Mesendoderm (in vitro differentiated cells): ENCODE results near the gene GPRC6A.
"Not testable (repeated sequence)": the region's sequence is repeated elsewhere in the genome, so short reads cannot be mapped to it uniquely, and the experiment has no call there.

Source experiments
- DNase-seq: peaks from one replicate; pipeline ENCODE4 v3.0.0; 2013
- H2AK5ac ChIP-seq: 2 replicates; pipeline ENCODE4 v1.6.1; 2013; ENCODE audit warnings: low read length, inconsistent platforms
- H2BK120ac ChIP-seq: 2 replicates; pipeline ENCODE4 v1.6.1; 2013; ENCODE audit warnings: low read depth, mild to moderate bottlenecking, low read length, moderate library complexity, mixed read lengths
- H2BK15ac ChIP-seq: replicated peaks from 2 replicates; pipeline ENCODE4 v1.6.1; 2013; ENCODE audit warnings: low read depth, mild to moderate bottlenecking, moderate library complexity
- H2BK5ac ChIP-seq: 2 replicates; pipeline ENCODE4 v1.6.1; 2013; ENCODE audit warnings: low read length, inconsistent platforms
- H3K18ac ChIP-seq: 2 replicates; pipeline ENCODE4 v1.6.1; 2013; ENCODE audit warnings: mild to moderate bottlenecking, low read length, mixed read lengths
- H3K23ac ChIP-seq: one replicate; pipeline ENCODE4 v1.6.1; 2013; ENCODE audit warnings: low read length
- H3K27ac ChIP-seq: 2 replicates; pipeline ENCODE4 v1.5.1; 2013; ENCODE audit warnings: low read depth, mild to moderate bottlenecking, inconsistent platforms, low read length, moderate library complexity
- H3K27me3 ChIP-seq: 2 replicates; pipeline ENCODE4 v1.6.1; 2013; ENCODE audit warnings: low read length, control low read depth, mild to moderate bottlenecking, inconsistent platforms; ENCODE audit not compliant: insufficient read depth, poor library complexity
- H3K36me3 ChIP-seq: 2 replicates; pipeline ENCODE4 v1.6.1; 2013; ENCODE audit warnings: low read length, inconsistent platforms; ENCODE audit not compliant: control insufficient read depth, insufficient read depth
- H3K4ac ChIP-seq: one replicate; pipeline ENCODE4 v1.6.1; 2013; ENCODE audit warnings: low read depth, mild to moderate bottlenecking, low read length, moderate library complexity
- H3K4me1 ChIP-seq: 2 replicates; pipeline ENCODE4 v1.6.1; 2013; ENCODE audit warnings: low read depth, low read length, inconsistent platforms; ENCODE audit not compliant: control insufficient read depth
- H3K4me2 ChIP-seq: 2 replicates; pipeline ENCODE4 v1.6.1; 2013; ENCODE audit warnings: low read length
- H3K4me3 ChIP-seq: 2 replicates; pipeline ENCODE4 v1.5.1; 2013; ENCODE audit warnings: mild to moderate bottlenecking, low read length
- H3K56ac ChIP-seq: one replicate; pipeline ENCODE4 v1.6.1; 2013; ENCODE audit warnings: low read length
- H3K79me1 ChIP-seq: 2 replicates; pipeline ENCODE4 v1.6.1; 2013; ENCODE audit warnings: low read length, inconsistent platforms
- H3K79me2 ChIP-seq: 2 replicates; pipeline ENCODE4 v1.6.1; 2013; ENCODE audit warnings: mild to moderate bottlenecking, low read length; ENCODE audit not compliant: control insufficient read depth, insufficient read depth
- H3K9ac ChIP-seq: 2 replicates; pipeline ENCODE4 v1.6.1; 2013; ENCODE audit warnings: low read length, inconsistent platforms
- H4K5ac ChIP-seq: one replicate; pipeline ENCODE4 v1.6.1; 2013; ENCODE audit warnings: low read length
- H4K8ac ChIP-seq: one replicate; pipeline ENCODE4 v1.6.1; 2013; ENCODE audit warnings: low read depth, mild to moderate bottlenecking, control low read depth, low read length, moderate library complexity
- WGBS: extraction: QIAGEN DNeasy Blood & Tissue Kit; methylation state at CpG from one replicate; pipeline ENCODE4 v1.1.7; 2013; ENCODE audit warnings: low lambda C conversion rate, missing lambda C conversion rate; ENCODE audit not compliant: insufficient coverage; ENCODE audit errors: extremely low coverage; 5-methylcytosine and 5-hydroxymethylcytosine counted together

The GPRC6A gene

GRCh38 chr6:116836606-116837342 is 7.9 kb upstream of the GPRC6A start:
- Histone ChIP-seq H3K79me2 (no peaks in the 10 kb centered on the region), H3K4ac (no peak overlapping the region), H2BK5ac (no peak overlapping the region), H3K4me1 (no peaks in the 10 kb centered on the region), H3K9ac (no peak overlapping the region), H3K27ac (no peak overlapping the region), H3K4me2 (no peak overlapping the region), H2BK15ac (no peak overlapping the region), H3K36me3 (no peaks in the 10 kb centered on the region), H3K27me3 (no peaks in the 10 kb centered on the region), H3K23ac (no peak overlapping the region), H4K8ac (no peak overlapping the region), H2BK120ac (no peak overlapping the region), H3K4me3 (no peak overlapping the region), H3K56ac (no peak overlapping the region), H3K79me1 (no peaks in the 10 kb centered on the region), H3K18ac (no peak overlapping the region), H2AK5ac (no peak overlapping the region), H4K5ac (no peak overlapping the region)
- WGBS = no CpG with 5 or more reads among the region's 5 CpGs
- no peak for DNase-seq

GRCh38 chr6:116834526-116834925 is 5.6 kb upstream of the GPRC6A start:
- H3K18ac ChIP-seq, H2AK5ac ChIP-seq, H3K27me3 ChIP-seq, H3K36me3 ChIP-seq, H3K56ac ChIP-seq, H3K23ac ChIP-seq, H3K9ac ChIP-seq, H2BK120ac ChIP-seq, H3K79me1 ChIP-seq, H3K4me2 ChIP-seq, H4K5ac ChIP-seq, H3K4me3 ChIP-seq, H2BK15ac ChIP-seq, H3K79me2 ChIP-seq, DNase-seq, H3K4me1 ChIP-seq, H3K4ac ChIP-seq, H4K8ac ChIP-seq, H2BK5ac ChIP-seq, H3K27ac ChIP-seq: not testable (repeated sequence)
- no CpG with 5 or more reads among the region's 2 CpGs for WGBS

GRCh38 chr6:116827561-116828240 is 1.2 kb downstream of the GPRC6A start:
- Histone ChIP-seq H2BK120ac (no peak overlapping the region), H3K36me3 (no peaks in the 10 kb centered on the region), H3K4ac (no peak overlapping the region), H4K5ac (no peak overlapping the region), H3K18ac (no peak overlapping the region), H2AK5ac (no peak overlapping the region), H3K27ac (no peak overlapping the region), H2BK5ac (no peak overlapping the region), H3K79me1 (no peaks in the 10 kb centered on the region), H3K4me1 (no peaks in the 10 kb centered on the region), H4K8ac (no peak overlapping the region), H3K23ac (no peak overlapping the region), H3K4me3 (no peak overlapping the region), H3K9ac (no peak overlapping the region), H3K27me3 (no peaks in the 10 kb centered on the region), H2BK15ac (no peak overlapping the region), H3K4me2 (no peak overlapping the region), H3K79me2 (no peaks in the 10 kb centered on the region), H3K56ac (no peak overlapping the region)
- WGBS = no CpG with 5 or more reads among the region's 2 CpGs
- DNase-seq = no peak

DNA sequence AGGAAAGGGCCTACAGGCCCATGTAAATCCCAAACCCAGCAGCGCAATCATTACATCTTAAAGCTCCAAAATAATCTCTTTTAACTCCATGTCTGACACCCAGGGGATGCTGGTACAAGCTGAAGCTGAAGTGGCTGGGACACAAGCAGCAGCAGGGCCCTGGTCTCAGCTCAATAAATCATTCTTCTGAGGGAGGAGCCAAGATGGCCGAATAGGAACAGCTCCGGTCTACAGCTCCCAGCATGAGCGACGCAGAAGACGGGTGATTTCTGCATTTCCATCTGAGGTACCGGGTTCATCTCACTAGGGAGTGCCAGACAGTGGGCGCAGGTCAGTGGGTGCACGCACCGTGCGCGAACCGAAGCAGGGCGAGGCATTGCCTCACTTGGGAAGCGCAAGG is 12.5 kb downstream of the GPRC6A start:
- not testable (repeated sequence) for H3K18ac ChIP-seq, H3K27ac ChIP-seq, H2BK5ac ChIP-seq, H3K79me1 ChIP-seq, H3K4me1 ChIP-seq, H3K4me2 ChIP-seq, H2AK5ac ChIP-seq, DNase-seq, H3K9ac ChIP-seq, H3K79me2 ChIP-seq, H2BK15ac ChIP-seq, H3K4me3 ChIP-seq, H3K23ac ChIP-seq, H2BK120ac ChIP-seq, H4K8ac ChIP-seq, H3K27me3 ChIP-seq, H3K56ac ChIP-seq, H3K36me3 ChIP-seq, H3K4ac ChIP-seq, H4K5ac ChIP-seq
- WGBS = no CpG with 5 or more reads among the region's 15 CpGs

DNA sequence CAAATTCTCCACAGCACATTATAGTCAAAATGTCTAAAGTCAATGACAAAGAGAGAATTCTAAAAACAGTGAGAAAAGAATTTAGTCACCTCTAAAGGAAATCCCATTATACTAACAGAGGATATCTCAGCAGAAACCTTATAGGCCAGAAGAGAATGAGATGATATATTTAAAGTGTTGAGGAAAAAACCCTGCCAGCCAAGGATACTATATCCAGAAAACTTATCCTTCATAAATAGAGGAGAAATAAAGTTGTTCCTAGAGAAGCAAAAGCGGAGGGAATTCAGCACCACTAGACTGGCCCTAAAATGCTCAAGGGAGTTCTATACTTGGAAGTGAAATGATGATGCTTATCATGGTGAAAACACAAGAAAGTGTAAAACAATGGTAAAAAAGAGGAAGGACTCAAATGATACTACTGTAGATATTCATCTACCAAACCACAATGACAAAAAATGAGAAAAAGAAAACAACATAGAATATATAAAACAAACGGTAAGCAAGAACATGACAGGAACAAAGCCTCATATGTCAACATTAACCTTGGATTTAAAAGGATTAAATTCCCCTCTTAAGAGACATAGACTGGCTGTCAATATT is 16.7 kb downstream of the GPRC6A start:
- Histone ChIP-seq H2BK120ac (no peak overlapping the region), H4K8ac (no peak overlapping the region), H3K23ac (no peak overlapping the region), H3K79me2 (no peaks in the 10 kb centered on the region), H3K4me1 (no peaks in the 10 kb centered on the region), H3K4me3 (no peak overlapping the region), H4K5ac (no peak overlapping the region), H3K18ac (no peak overlapping the region), H2BK5ac (no peak overlapping the region), H3K36me3 (no peaks in the 10 kb centered on the region), H3K4ac (no peak overlapping the region), H3K27ac (no peak overlapping the region), H3K4me2 (no peak overlapping the region), H2AK5ac (no peak overlapping the region), H3K56ac (no peak overlapping the region), H3K9ac (no peak overlapping the region), H3K79me1 (no peaks in the 10 kb centered on the region), H3K27me3 (no peaks in the 10 kb centered on the region), H2BK15ac (no peak overlapping the region)
- DNase-seq = no peak
- no CpG with 5 or more reads among the region's 2 CpGs for WGBS
